Suprapubic skin (tissue), 4 donors: ENCODE results near the gene TBC1D14. TPM values are rescaled to one million over a fixed set of nuclear protein-coding genes. Genes with fewer than 3 reads are reported as not detected.

Source experiments
- DNase-seq, 2 donors: peaks; one replicate each; pipeline ENCODE4 v3.0.0-alpha.2; 2019; ENCODE audit warnings: low spot score in 2 of 2
- H3K27ac ChIP-seq: fragments of 200-600 bp; sonication (generic); one replicate; pipeline ENCODE4 v1.5.1; 2019
- H3K27me3 ChIP-seq: fragments of 200-600 bp; sonication (generic); one replicate; pipeline ENCODE4 v1.5.1; 2019
- H3K36me3 ChIP-seq: fragments of 200-600 bp; sonication (generic); one replicate; pipeline ENCODE4 v1.5.1; 2019
- H3K4me1 ChIP-seq: fragments of 200-600 bp; sonication (generic); one replicate; pipeline ENCODE4 v1.5.1; 2019
- H3K4me3 ChIP-seq: fragments of 200-600 bp; sonication (generic); one replicate; pipeline ENCODE4 v1.5.1; 2019; ENCODE audit warnings: mild to moderate bottlenecking
- H3K9me3 ChIP-seq: fragments of 200-600 bp; sonication (generic); one replicate; pipeline ENCODE4 v1.5.1; 2019
- EP300 ChIP-seq: sonication (generic); formaldehyde crosslinking; IDR thresholded peaks from one replicate; pipeline ENCODE4 v1.6.1; 2017; ENCODE audit warnings: antibody characterized with exemption
- POLR2A ChIP-seq, 2 donors: fragments of 450-650 bp; IDR thresholded peaks; one replicate each; pipeline ENCODE4 v1.6.1; 2017; ENCODE audit warnings: antibody characterized with exemption in 2 of 2, mild to moderate bottlenecking in 2 of 2, moderate library complexity in 2 of 2
- POLR2AphosphoS5 ChIP-seq, 3 donors: sonication (generic); formaldehyde crosslinking; IDR thresholded peaks; one replicate each; pipeline ENCODE4 v1.6.1; 2017; ENCODE audit warnings: antibody characterized with exemption in 3 of 3
- WGBS: methylation state at CpG from one replicate; pipeline ENCODE4 v1.1.5; 2018; 5-methylcytosine and 5-hydroxymethylcytosine counted together
- total RNA-seq, 4 donors: library from RNA; depleted of rRNA; stranded (reverse); fragments of >200 nt; gene quantifications; one replicate each; pipeline ENCODE4 v1.1.0, GENCODE V29; 2016
- TF ChIP-seq, protein P1 (sequence below), 2 donors: fragments of 200-600 bp in 1 of 2; fragments of 450-650 bp in 1 of 2; sonication (generic) in 1 of 2; IDR thresholded peaks; one replicate each; pipeline ENCODE4 v1.5.1; 2016 to 2019; ENCODE audit warnings: antibody characterized with exemption in 2 of 2, mild to moderate bottlenecking in 1 of 2, moderate library complexity in 1 of 2

The TBC1D14 gene
- total RNA-seq, 4 donors from 2014 or later, result 55.0 to 111 (median 97.9) TPM

DNA sequence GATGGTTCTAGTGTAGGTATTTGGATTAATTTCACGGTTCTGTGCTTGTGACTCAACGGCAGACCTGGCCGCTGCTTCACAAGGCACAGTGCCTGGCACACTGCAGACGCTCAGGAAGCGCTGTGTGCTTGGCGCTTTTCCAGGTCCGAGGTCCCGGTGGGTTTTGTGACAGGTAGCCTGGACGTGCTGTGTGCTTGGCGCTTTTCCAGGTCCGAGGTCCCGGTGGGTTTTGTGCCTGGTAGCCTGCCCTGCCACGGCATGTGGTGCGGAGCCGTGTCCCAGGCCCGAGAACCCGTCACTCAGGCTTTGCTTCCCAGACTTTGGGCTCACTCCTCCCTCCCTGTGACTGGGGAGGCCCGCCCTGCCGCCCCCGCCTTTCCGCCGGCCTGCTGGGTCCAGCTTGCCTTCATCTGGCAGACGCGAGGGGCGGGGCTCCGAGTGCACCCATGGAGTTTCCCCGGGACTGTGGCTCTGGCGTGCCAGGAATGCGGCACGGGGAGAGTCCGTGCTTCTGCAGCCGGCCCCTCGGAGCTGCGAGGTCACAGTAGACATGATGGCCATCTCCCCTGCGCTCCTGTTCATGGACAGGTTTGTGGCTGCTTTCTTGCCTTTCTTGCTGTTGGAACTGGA lies 44.2 kb downstream of the TBC1D14 start:
- peak; percentile 91 to 92 for DNase-seq
- H3K9me3 ChIP-seq, result no peaks in the 10 kb centered on the region
- TF ChIP-seq POLR2A (IDR thresholded peaks at IDR 0.05) (no peak), POLR2AphosphoS5 (IDR thresholded peaks at IDR 0.05) (no peak), EP300 (no peak)
- TF ChIP-seq, protein P1, sequence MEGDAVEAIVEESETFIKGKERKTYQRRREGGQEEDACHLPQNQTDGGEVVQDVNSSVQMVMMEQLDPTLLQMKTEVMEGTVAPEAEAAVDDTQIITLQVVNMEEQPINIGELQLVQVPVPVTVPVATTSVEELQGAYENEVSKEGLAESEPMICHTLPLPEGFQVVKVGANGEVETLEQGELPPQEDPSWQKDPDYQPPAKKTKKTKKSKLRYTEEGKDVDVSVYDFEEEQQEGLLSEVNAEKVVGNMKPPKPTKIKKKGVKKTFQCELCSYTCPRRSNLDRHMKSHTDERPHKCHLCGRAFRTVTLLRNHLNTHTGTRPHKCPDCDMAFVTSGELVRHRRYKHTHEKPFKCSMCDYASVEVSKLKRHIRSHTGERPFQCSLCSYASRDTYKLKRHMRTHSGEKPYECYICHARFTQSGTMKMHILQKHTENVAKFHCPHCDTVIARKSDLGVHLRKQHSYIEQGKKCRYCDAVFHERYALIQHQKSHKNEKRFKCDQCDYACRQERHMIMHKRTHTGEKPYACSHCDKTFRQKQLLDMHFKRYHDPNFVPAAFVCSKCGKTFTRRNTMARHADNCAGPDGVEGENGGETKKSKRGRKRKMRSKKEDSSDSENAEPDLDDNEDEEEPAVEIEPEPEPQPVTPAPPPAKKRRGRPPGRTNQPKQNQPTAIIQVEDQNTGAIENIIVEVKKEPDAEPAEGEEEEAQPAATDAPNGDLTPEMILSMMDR (IDR thresholded peaks at IDR 0.05), result no peak
- H3K27me3 ChIP-seq, result no peaks in the 10 kb centered on the region
- peaks cover 36% of the 10 kb centered on the region for H3K4me1 ChIP-seq
- 43% methylated on average over 17 of the region's 35 CpGs for WGBS
- H3K36me3 ChIP-seq, result no peaks in the 10 kb centered on the region
- peak overlapping the region; percentile 41 for H3K27ac ChIP-seq
- H3K4me3 ChIP-seq, result peak overlapping the region; percentile 32

DNA sequence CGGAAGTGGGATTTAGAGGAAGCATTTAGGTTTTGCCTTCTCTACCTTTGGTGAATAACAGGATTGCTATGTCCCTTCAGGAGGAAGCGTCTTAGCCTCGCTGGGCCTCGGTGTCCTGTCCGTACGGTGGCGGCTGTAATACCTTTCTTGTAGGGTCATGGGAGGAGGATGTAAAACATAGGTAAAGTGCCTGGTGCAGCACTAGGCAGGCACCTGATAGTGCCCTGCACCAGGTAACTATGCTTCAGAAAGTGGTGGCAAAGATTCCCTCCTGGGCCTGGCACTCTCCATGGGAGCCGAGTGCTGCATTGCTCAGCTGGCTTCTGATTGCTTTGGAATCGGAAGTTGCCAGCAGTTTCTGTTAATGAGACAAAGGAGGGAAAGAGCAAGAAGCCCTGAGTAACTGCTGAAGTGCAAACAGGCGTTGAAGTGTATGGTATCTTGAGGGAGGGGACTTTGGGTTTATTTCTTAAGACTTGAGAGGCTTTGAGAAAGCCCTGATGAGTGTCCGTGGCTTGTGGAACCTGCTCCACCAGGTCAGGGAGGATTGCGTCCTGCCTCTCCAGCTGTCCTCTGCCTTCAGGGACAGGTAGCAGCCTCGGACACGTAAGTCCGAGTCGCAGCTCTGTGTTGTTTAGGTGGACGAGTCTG lies 45.8 kb downstream of the TBC1D14 start:
- Histone ChIP-seq H3K27me3 (no peaks in the 10 kb centered on the region), H3K4me3 (no peak overlapping the region), H3K27ac (peak overlapping the region; percentile 41), H3K9me3 (no peaks in the 10 kb centered on the region), H3K36me3 (no peaks in the 10 kb centered on the region), H3K4me1 (peaks cover 36% of the 10 kb centered on the region)
- DNase-seq, result peak; percentile 49 to 71
- TF ChIP-seq EP300, result no peak
- no peak for TF ChIP-seq POLR2AphosphoS5 (IDR thresholded peaks at IDR 0.05)
- no peak for TF ChIP-seq POLR2A (IDR thresholded peaks at IDR 0.05)
- TF ChIP-seq, protein P1 (IDR thresholded peaks at IDR 0.05), result no peak
- 62% methylated on average over 17 of the region's 17 CpGs for WGBS

DNA sequence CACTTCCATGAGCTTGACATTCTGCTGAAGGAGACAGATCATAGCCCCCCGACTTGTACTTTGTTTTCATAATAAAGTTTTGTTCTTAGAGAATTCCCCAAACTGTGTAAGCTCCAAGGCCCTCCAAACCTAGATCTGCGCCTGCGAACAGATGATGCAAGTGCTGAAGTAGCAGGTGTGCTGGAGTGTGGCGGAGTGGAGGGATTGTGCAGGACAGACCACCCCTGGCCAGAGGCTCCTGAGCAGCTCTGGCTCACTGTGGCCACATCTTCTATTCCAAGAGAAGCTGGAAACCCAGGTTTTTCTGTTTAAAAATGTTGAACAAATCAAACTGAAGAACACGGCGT lies 46.4 kb downstream of the TBC1D14 start:
- 97% methylated on average over 6 of the region's 6 CpGs for WGBS
- Histone ChIP-seq H3K4me3 (no peak overlapping the region), H3K27ac (no peak overlapping the region), H3K4me1 (peaks cover 36% of the 10 kb centered on the region), H3K27me3 (no peaks in the 10 kb centered on the region), H3K36me3 (no peaks in the 10 kb centered on the region), H3K9me3 (no peaks in the 10 kb centered on the region)
- no peak for TF ChIP-seq POLR2AphosphoS5 (IDR thresholded peaks at IDR 0.05)
- no peak for TF ChIP-seq EP300
- TF ChIP-seq, protein P1 (IDR thresholded peaks at IDR 0.05), result no peak
- TF ChIP-seq POLR2A (IDR thresholded peaks at IDR 0.05), result no peak
- DNase-seq, result peak; percentile 35 to 60

DNA sequence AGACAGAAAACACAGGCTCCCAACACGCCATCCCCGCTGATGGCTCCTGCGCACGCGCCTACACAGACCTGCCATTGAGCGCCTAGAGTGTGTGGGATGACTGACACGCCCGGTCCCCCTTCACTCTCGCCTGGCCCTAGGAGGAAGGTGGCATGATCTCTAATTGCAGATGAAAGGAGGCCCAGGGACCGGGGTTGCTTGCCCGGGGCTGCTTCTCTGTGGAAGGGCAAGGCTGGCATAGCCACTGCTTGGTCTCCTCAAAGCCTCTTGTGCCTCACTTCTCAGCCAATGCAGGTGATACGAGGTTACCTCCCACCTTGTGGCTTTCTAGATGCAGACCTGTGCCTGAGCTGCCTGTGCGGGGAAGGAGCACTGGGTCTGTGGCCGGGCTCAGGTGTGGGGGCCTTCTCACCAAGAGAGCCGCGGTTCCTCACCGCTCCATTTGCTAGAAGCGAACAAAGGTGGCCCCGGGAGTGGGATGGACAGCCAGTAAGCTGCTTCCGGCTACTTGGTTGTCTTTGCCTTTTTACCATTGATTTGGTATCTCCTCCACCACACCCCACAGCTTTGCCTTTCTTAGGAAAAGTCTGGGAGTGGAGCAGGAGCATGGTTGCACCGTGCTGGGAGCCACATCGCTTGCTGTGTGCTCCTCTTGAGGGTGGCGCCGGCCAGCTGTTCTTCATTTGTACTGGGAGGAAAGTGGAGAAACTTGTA lies 47.0 kb downstream of the TBC1D14 start:
- H3K27ac ChIP-seq, result no peak overlapping the region
- H3K27me3 ChIP-seq, result no peaks in the 10 kb centered on the region
- 84% methylated on average over 18 of the region's 24 CpGs for WGBS
- TF ChIP-seq POLR2AphosphoS5 (IDR thresholded peaks at IDR 0.05), result no peak
- no peak for TF ChIP-seq POLR2A (IDR thresholded peaks at IDR 0.05)
- TF ChIP-seq, protein P1 (IDR thresholded peaks at IDR 0.05), result no peak
- no peak for TF ChIP-seq EP300
- H3K4me3 ChIP-seq, result no peak overlapping the region
- H3K4me1 ChIP-seq, result peaks cover 36% of the 10 kb centered on the region
- DNase-seq, result peak; percentile 55 to 71
- no peaks in the 10 kb centered on the region for H3K36me3 ChIP-seq
- no peaks in the 10 kb centered on the region for H3K9me3 ChIP-seq

DNA sequence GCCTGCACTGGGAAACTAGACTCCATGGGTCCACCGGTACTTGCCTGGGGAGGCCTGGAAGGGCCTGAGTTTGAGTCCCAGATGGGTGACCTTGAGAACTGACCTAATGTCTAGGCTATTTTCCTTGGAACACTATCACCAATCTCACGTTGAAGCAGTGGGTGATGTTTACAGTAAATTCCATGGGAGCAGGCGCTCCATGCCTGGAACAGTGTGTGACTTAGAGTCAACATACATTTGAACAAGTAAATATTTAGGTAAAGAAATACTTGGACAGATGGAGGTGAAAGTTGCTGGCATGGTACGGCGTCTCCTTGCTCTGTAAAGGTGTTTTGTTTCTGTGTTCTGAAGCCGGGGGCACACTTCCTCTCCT lies 47.5 kb downstream of the TBC1D14 start:
- WGBS, result 87% methylated on average over 6 of the region's 6 CpGs

More for the DNA sequence above, 47.5 kb downstream of the TBC1D14 start:
- H3K36me3 ChIP-seq, result no peaks in the 10 kb centered on the region
- H3K4me3 ChIP-seq, result no peak overlapping the region
- H3K27me3 ChIP-seq, result no peaks in the 10 kb centered on the region
- no peak overlapping the region for H3K27ac ChIP-seq
- no peak for DNase-seq
- no peaks in the 10 kb centered on the region for H3K9me3 ChIP-seq
- TF ChIP-seq EP300, result no peak
- TF ChIP-seq POLR2AphosphoS5 (IDR thresholded peaks at IDR 0.05), result no peak
- TF ChIP-seq POLR2A (IDR thresholded peaks at IDR 0.05), result no peak
- TF ChIP-seq, protein P1 (IDR thresholded peaks at IDR 0.05), result no peak
- H3K4me1 ChIP-seq, result peaks cover 36% of the 10 kb centered on the region
